ENCODE results near the gene TPPP.

The TPPP gene

GRCh38 chr5:644971-645370, 48.2 kb downstream of the TPPP start:
- no peak for DNase-seq (ENCODE audit: low read depth in 2 of 2)
- TF ChIP-seq, protein P1, sequence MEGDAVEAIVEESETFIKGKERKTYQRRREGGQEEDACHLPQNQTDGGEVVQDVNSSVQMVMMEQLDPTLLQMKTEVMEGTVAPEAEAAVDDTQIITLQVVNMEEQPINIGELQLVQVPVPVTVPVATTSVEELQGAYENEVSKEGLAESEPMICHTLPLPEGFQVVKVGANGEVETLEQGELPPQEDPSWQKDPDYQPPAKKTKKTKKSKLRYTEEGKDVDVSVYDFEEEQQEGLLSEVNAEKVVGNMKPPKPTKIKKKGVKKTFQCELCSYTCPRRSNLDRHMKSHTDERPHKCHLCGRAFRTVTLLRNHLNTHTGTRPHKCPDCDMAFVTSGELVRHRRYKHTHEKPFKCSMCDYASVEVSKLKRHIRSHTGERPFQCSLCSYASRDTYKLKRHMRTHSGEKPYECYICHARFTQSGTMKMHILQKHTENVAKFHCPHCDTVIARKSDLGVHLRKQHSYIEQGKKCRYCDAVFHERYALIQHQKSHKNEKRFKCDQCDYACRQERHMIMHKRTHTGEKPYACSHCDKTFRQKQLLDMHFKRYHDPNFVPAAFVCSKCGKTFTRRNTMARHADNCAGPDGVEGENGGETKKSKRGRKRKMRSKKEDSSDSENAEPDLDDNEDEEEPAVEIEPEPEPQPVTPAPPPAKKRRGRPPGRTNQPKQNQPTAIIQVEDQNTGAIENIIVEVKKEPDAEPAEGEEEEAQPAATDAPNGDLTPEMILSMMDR (IDR thresholded peaks at IDR 0.05; ENCODE audit: low read depth, low read length): no peak
- H3K4me3 ChIP-seq (replicated peaks in 1 of 2; ENCODE audit: low read depth in 2 of 2, low read length in 2 of 2): no peak overlapping the region

DNA sequence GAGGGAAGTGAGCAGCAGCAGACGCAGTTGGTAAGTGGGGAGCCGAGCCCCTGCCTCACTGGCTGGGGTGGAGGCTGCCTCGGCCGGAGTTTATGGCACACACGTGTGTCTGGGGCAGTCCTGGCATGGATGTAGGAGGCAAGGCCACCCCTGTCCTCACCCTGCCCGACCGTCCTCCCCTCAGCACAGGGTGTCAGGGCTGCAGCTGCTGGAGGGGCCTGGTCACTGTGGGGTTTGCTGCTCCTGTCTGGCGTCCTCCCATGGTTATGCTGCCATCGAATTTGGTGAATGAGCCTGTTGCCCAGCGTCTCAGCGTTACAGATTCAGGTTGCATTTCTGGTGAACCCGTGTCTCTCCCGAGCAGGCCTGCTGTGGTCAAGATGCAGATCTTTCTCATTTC, 48.6 kb downstream of the TPPP start:
- DNase-seq (ENCODE audit: low read depth in 2 of 2): no peak
- H3K4me3 ChIP-seq (replicated peaks in 1 of 2; ENCODE audit: low read depth in 2 of 2, low read length in 2 of 2): no peak overlapping the region
- TF ChIP-seq, protein P1 (IDR thresholded peaks at IDR 0.05; ENCODE audit: low read depth, low read length): no peak

DNA sequence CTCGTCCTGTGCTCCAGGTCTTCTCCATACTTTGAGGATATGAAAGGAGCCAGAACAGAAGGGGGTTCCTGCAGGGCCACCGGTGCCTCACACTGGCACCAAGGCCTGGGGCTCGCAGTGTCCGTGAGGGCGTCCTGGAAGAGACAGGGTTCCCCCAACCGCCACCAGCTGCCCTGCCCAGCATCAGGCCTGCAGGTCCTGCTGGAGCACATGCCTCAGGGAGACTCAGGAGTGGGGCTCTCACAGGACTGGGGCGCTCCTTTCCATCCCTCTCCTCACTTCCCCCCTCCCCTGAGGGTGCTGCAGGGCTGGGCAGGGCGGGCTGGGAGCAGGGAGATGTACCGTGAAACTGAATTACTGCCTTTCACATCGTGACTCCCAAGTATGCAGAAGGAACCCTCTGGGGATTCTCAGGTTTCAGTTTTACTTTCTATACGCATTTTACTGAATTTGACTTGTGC, 49.3 kb downstream of the TPPP start:
- DNase-seq (ENCODE audit: low read depth in 2 of 2): no peak
- TF ChIP-seq, protein P1 (IDR thresholded peaks at IDR 0.05; ENCODE audit: low read depth, low read length): no peak
- H3K4me3 ChIP-seq (replicated peaks in 1 of 2; ENCODE audit: low read depth in 2 of 2, low read length in 2 of 2): no peak overlapping the region

DNA sequence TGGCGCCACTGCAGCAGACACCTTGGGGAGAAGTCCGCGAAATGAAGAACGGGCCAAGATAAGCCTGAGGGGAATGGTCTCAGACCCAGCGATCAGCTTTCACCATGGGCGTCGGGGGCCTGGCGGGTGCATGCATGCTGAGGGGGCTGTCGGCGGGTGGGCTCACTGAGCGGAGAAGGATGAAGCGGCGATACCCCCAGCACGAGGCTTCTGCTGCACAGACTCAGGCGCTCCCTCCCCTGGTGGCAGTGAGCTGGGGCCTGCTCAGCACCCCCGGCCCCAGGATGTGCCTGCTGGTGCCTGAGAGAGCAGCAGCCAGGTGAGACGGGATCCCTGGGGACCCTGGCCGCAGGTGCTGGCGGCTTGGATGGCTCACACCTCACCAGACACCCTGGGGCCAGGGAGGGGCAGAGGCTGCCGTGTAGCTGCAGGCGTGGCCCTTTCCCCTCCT, 49.8 kb downstream of the TPPP start:
- TF ChIP-seq, protein P1 (IDR thresholded peaks at IDR 0.05; ENCODE audit: low read depth, low read length): no peak
- no peak overlapping the region for H3K4me3 ChIP-seq (replicated peaks in 1 of 2; ENCODE audit: low read depth in 2 of 2, low read length in 2 of 2)
- no peak for DNase-seq (ENCODE audit: low read depth in 2 of 2)

GRCh38 chr5:642481-642880, 50.7 kb downstream of the TPPP start:
- TF ChIP-seq, protein P1 (IDR thresholded peaks at IDR 0.05; ENCODE audit: low read depth, low read length): no peak
- DNase-seq (ENCODE audit: low read depth in 2 of 2): no peak
- no peak overlapping the region for H3K4me3 ChIP-seq (replicated peaks in 1 of 2; ENCODE audit: low read depth in 2 of 2, low read length in 2 of 2)

GRCh38 chr5:641331-641765, 51.8 kb downstream of the TPPP start:
- no peak for DNase-seq (ENCODE audit: low read depth in 2 of 2)
- TF ChIP-seq, protein P1 (IDR thresholded peaks at IDR 0.05; ENCODE audit: low read depth, low read length): no peak
- no peak overlapping the region for H3K4me3 ChIP-seq (replicated peaks in 1 of 2; ENCODE audit: low read depth in 2 of 2, low read length in 2 of 2)

Data from cardiac fibroblast (primary cell).